Osteoblast (primary cell): ENCODE data around the gene RPP40. TPM values are rescaled to one million over a fixed set of nuclear protein-coding genes. Genes with fewer than 3 reads are reported as not detected.

ENCODE experiments used
- DNase-seq: peaks from one replicate; pipeline ENCODE4 v3.0.0; 2011; ENCODE audit warnings: low spot score, mixed read lengths; ENCODE audit not compliant: insufficient read length; ENCODE audit errors: missing footprints
- H2AFZ ChIP-seq: 2 replicates; pipeline ENCODE4 v1.6.0; 2011; ENCODE audit warnings: mild to moderate bottlenecking, low read length
- H3K27ac ChIP-seq: 2 replicates; pipeline ENCODE4 v1.5.1; 2011; ENCODE audit warnings: mild to moderate bottlenecking, low read depth, low read length, moderate library complexity
- H3K27me3 ChIP-seq: 2 replicates; pipeline ENCODE4 v1.6.0; 2012; ENCODE audit warnings: mild to moderate bottlenecking, control low read depth, inconsistent platforms, low read length, moderate library complexity; ENCODE audit not compliant: insufficient read depth
- H3K36me3 ChIP-seq: 2 replicates; pipeline ENCODE4 v1.5.1; 2011; ENCODE audit warnings: mild to moderate bottlenecking, low read length, control low read depth, moderate library complexity; ENCODE audit not compliant: insufficient read depth
- H3K4me1 ChIP-seq: 2 replicates; pipeline ENCODE4 v1.5.1; 2011; ENCODE audit warnings: mild to moderate bottlenecking, low read length, control low read depth, moderate library complexity; ENCODE audit not compliant: insufficient read depth
- H3K4me2 ChIP-seq: 2 replicates; pipeline ENCODE4 v1.6.0; 2011; ENCODE audit warnings: mild to moderate bottlenecking, low read length; ENCODE audit not compliant: insufficient read depth
- H3K4me3 ChIP-seq: fragments of 200-600 bp; sonication (generic); 3 replicates; pipeline ENCODE4 v1.5.1; 2012; ENCODE audit warnings: mild to moderate bottlenecking, low read length, inconsistent platforms; ENCODE audit not compliant: insufficient read depth
- H3K79me2 ChIP-seq: 2 replicates; pipeline ENCODE4 v1.6.0; 2012; ENCODE audit warnings: mild to moderate bottlenecking, low read length, control low read depth, inconsistent platforms; ENCODE audit not compliant: insufficient read depth
- H3K9me3 ChIP-seq: 2 replicates; pipeline ENCODE4 v1.5.1; 2011; ENCODE audit warnings: low read depth, low read length, control low read depth
- H4K20me1 ChIP-seq: 2 replicates; pipeline ENCODE4 v1.6.0; 2012; ENCODE audit warnings: mild to moderate bottlenecking, low read length, control low read depth; ENCODE audit not compliant: insufficient read depth
- CTCF ChIP-seq: IDR thresholded peaks from 2 replicates; pipeline ENCODE4 v1.5.1; 2011; ENCODE audit warnings: mild to moderate bottlenecking, low read depth, low read length, moderate library complexity; ENCODE audit errors: extremely low read depth
- total RNA-seq: library from RNA; depleted of rRNA; stranded (reverse); fragments of >200 nt; gene quantifications from 2 replicates; pipeline ENCODE4 v1.2.3, GENCODE V29; 2012

The RPP40 gene
- total RNA-seq, 1 donor, result 8.3 TPM

GRCh38 chr6:4983322-4983721 is 20.5 kb downstream of the RPP40 start:
- Histone ChIP-seq H4K20me1 (no peaks in the 10 kb centered on the region), H3K79me2 (no peaks in the 10 kb centered on the region), H3K27ac (no peak overlapping the region), H3K36me3 (no peaks in the 10 kb centered on the region), H3K27me3 (no peaks in the 10 kb centered on the region), H3K9me3 (no peaks in the 10 kb centered on the region), H3K4me2 (no peak overlapping the region), H3K4me1 (no peaks in the 10 kb centered on the region), H3K4me3 (no peak overlapping the region), H2AFZ (no peak overlapping the region)
- peak; percentile 19 for DNase-seq
- TF ChIP-seq CTCF, result no peak

GRCh38 chr6:4981761-4982160 is 22.1 kb downstream of the RPP40 start:
- TF ChIP-seq CTCF, result no peak
- DNase-seq, result peak; percentile 15
- no peaks in the 10 kb centered on the region for H3K9me3 ChIP-seq
- no peaks in the 10 kb centered on the region for H3K4me1 ChIP-seq
- H3K36me3 ChIP-seq, result no peaks in the 10 kb centered on the region
- H3K4me3 ChIP-seq, result no peak overlapping the region
- peaks cover 5% of the 10 kb centered on the region for H3K27me3 ChIP-seq
- H3K27ac ChIP-seq, result no peak overlapping the region
- H2AFZ ChIP-seq, result no peak overlapping the region
- H4K20me1 ChIP-seq, result no peaks in the 10 kb centered on the region
- H3K4me2 ChIP-seq, result no peak overlapping the region
- no peaks in the 10 kb centered on the region for H3K79me2 ChIP-seq

GRCh38 chr6:4979426-4979825 is 24.4 kb downstream of the RPP40 start:
- Histone ChIP-seq H3K27ac (no peak overlapping the region), H3K27me3 (peaks cover 5% of the 10 kb centered on the region), H3K79me2 (no peaks in the 10 kb centered on the region), H2AFZ (no peak overlapping the region), H3K4me1 (peaks cover 2% of the 10 kb centered on the region), H3K9me3 (no peaks in the 10 kb centered on the region), H4K20me1 (no peaks in the 10 kb centered on the region), H3K4me2 (no peak overlapping the region), H3K36me3 (no peaks in the 10 kb centered on the region), H3K4me3 (no peak overlapping the region)
- DNase-seq, result no peak
- TF ChIP-seq CTCF, result no peak

DNA sequence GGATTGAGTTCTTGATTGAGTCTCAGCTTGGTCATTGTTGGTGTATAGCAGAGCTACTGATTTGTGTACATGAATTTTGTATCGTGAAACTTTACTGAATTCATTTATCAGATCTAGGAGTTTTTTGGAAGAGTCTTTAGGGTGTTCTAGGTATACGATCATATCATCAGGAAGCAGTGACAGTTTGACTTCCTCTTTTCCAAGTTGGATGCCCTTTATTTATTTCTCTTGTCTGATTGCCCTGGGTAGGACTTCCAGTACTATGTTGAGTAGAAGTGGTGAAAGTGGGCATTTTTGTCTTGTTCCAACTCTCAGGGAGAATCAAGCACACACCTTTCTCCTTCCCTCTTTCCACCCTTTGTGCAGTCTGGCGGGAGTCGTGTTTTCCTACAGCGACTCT is 26.4 kb downstream of the RPP40 start:
- TF ChIP-seq CTCF, result no peak
- H3K36me3 ChIP-seq, result no peaks in the 10 kb centered on the region
- H3K4me1 ChIP-seq, result peaks cover 8% of the 10 kb centered on the region
- no peak overlapping the region for H3K27ac ChIP-seq
- no peak for DNase-seq
- no peak overlapping the region for H3K4me3 ChIP-seq
- no peaks in the 10 kb centered on the region for H4K20me1 ChIP-seq
- H3K79me2 ChIP-seq, result no peaks in the 10 kb centered on the region
- no peak overlapping the region for H3K4me2 ChIP-seq
- H3K27me3 ChIP-seq, result peaks cover 5% of the 10 kb centered on the region
- no peak overlapping the region for H2AFZ ChIP-seq
- H3K9me3 ChIP-seq, result no peaks in the 10 kb centered on the region
